ENCODE results near the gene NXN. TPM values are rescaled to one million over a fixed set of nuclear protein-coding genes. Genes with fewer than 3 reads are reported as not detected.

Gene NXN
- total RNA-seq, 1 donor from 2014 or later, result 177 TPM

DNA sequence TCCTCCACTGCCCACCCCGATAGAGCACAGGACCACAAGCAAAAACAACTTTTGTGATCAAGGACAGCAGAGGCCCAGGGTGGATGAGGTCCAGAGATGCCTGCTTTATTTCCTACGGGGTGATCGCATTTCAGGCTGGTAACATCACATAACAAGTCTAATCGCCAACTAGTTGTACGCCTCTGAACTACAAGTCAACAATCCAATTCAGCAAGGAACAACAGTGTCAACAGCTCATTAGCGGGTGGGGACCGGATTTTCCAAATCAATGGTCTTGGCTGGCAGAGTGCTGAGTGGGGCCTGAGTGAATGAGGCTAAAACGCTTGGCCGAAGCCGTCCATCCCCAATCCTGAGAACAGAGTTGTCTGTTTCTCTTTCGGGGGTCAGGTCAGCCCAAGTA lies 180.3 kb downstream of the NXN start:
- Mint-ChIP-seq H3K4me3 (ENCODE audit: unreplicated experiment) (no peak overlapping the region), H3K4me1 (ENCODE audit: low read depth, unreplicated experiment) (peaks cover 28% of the 10 kb centered on the region), H3K9me3 (ENCODE audit: unreplicated experiment) (peaks cover 19% of the 10 kb centered on the region), H3K36me3 (ENCODE audit: unreplicated experiment) (no peaks in the 10 kb centered on the region), H3K27ac (ENCODE audit: unreplicated experiment) (peak overlapping the region; percentile 43), H3K27me3 (ENCODE audit: unreplicated experiment) (peaks cover 16% of the 10 kb centered on the region)
- TF ChIP-seq, protein P1, sequence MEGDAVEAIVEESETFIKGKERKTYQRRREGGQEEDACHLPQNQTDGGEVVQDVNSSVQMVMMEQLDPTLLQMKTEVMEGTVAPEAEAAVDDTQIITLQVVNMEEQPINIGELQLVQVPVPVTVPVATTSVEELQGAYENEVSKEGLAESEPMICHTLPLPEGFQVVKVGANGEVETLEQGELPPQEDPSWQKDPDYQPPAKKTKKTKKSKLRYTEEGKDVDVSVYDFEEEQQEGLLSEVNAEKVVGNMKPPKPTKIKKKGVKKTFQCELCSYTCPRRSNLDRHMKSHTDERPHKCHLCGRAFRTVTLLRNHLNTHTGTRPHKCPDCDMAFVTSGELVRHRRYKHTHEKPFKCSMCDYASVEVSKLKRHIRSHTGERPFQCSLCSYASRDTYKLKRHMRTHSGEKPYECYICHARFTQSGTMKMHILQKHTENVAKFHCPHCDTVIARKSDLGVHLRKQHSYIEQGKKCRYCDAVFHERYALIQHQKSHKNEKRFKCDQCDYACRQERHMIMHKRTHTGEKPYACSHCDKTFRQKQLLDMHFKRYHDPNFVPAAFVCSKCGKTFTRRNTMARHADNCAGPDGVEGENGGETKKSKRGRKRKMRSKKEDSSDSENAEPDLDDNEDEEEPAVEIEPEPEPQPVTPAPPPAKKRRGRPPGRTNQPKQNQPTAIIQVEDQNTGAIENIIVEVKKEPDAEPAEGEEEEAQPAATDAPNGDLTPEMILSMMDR (IDR thresholded peaks at IDR 0.05; ENCODE audit: partially characterized antibody, unreplicated experiment), result no peak
- no peak for DNase-seq

DNA sequence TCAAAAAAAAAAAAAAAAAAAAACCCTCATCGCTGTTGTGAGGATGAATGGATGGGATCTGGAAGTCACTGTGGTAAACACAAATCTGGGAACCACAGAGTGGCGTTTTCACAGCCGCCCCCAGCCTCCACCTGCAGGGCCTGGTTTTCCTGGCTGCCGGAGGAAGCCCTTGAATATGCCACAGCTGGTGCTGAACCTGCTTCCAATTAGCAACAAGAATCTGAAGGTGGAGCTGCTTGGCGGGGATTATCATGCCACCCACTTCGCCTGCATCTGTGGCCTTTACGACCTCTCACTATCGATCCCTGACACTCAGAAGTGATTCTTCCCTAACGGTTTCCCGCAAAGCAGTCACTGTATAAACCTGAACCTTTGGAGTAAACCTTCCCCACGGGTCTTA lies 181.3 kb downstream of the NXN start:
- TF ChIP-seq, protein P1 (IDR thresholded peaks at IDR 0.05; ENCODE audit: partially characterized antibody, unreplicated experiment), result no peak
- H3K9me3 Mint-ChIP-seq (ENCODE audit: unreplicated experiment), result peaks cover 23% of the 10 kb centered on the region
- no peak overlapping the region for H3K4me3 Mint-ChIP-seq (ENCODE audit: unreplicated experiment)
- H3K27ac Mint-ChIP-seq (ENCODE audit: unreplicated experiment), result no peak overlapping the region
- H3K4me1 Mint-ChIP-seq (ENCODE audit: low read depth, unreplicated experiment), result peaks cover 31% of the 10 kb centered on the region
- peaks cover 20% of the 10 kb centered on the region for H3K27me3 Mint-ChIP-seq (ENCODE audit: unreplicated experiment)
- no peaks in the 10 kb centered on the region for H3K36me3 Mint-ChIP-seq (ENCODE audit: unreplicated experiment)
- no peak for DNase-seq

DNA sequence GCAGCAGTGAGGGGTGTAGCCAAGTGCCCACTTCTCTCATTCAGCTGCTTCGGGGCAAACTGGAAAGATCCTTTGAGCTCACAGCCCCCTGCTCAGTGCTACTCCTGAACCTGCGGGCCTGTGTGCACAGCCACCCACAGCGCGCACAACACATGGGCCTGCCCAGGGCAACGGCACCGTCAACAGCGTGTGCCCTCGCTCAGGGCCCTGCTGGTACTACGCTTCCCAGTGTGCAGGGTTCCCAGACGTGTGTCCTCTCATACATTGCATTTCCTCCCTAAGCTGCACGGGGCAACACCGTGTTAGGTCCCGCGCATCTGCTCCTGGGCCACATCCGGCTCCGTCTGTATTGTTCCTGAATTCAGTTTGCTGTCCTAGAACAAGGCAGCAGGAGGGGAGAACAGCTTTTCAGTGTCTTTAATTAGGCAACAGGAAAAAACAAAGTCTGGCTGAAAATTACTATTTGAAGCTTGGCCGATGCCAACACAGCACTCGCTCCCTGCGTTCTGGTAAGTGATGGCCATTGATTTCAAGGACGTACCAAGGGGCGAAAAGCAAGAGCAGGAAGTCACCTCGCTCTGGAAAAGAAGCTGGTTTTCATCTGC lies 182.2 kb downstream of the NXN start:
- Mint-ChIP-seq H3K27me3 (ENCODE audit: unreplicated experiment) (peaks cover 20% of the 10 kb centered on the region), H3K9me3 (ENCODE audit: unreplicated experiment) (peaks cover 25% of the 10 kb centered on the region), H3K36me3 (ENCODE audit: unreplicated experiment) (no peaks in the 10 kb centered on the region), H3K27ac (ENCODE audit: unreplicated experiment) (peak overlapping the region; percentile 20), H3K4me1 (ENCODE audit: low read depth, unreplicated experiment) (peaks cover 33% of the 10 kb centered on the region), H3K4me3 (ENCODE audit: unreplicated experiment) (no peak overlapping the region)
- TF ChIP-seq, protein P1 (IDR thresholded peaks at IDR 0.05; ENCODE audit: partially characterized antibody, unreplicated experiment), result no peak
- no peak for DNase-seq

DNA sequence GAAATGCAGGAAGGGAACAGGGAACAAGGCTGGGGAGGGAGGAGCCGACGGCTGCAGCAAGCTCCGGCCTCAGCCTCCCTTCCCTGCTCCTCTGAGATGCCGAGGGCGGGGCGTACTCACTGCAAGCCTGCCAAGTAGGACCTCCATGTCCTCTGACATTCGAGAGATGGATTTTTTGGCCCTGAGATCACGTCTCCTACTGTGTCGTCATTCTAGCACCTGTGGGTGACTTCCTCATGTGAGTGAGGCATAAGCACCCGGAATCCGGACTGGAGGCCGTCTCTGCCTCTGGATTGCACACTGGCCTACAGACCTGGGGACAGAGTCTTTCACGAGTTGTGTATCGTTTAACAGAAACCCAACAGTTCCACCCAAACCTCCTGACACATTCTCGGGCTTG lies 183.0 kb downstream of the NXN start:
- DNase-seq, result no peak
- TF ChIP-seq, protein P1 (IDR thresholded peaks at IDR 0.05; ENCODE audit: partially characterized antibody, unreplicated experiment), result no peak
- Mint-ChIP-seq H3K4me3 (ENCODE audit: unreplicated experiment) (no peak overlapping the region), H3K4me1 (ENCODE audit: low read depth, unreplicated experiment) (peaks cover 40% of the 10 kb centered on the region), H3K9me3 (ENCODE audit: unreplicated experiment) (peaks cover 22% of the 10 kb centered on the region), H3K27ac (ENCODE audit: unreplicated experiment) (peak overlapping the region; percentile 59), H3K27me3 (ENCODE audit: unreplicated experiment) (peaks cover 18% of the 10 kb centered on the region), H3K36me3 (ENCODE audit: unreplicated experiment) (no peaks in the 10 kb centered on the region)

DNA sequence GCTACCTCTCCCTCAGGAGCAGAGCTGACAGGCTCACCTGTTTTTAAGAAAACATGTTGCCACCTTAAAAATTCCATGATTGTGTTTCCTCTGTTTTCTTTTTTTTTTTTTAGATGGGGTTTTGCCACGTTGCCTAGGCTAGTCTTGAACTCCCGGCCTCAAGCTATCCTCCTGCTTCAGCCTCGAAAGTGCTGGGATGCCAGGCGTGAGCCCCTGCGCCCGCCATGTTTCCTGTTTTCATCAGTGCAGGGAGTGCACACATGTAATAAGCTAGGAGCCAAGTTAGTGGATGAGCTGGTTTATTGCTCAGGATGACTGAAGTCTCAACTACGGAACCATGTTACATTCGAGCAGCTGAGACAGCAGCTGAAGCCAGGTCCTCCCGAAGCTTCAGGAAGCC lies 183.9 kb downstream of the NXN start:
- peak overlapping the region; percentile 20 for H3K4me3 Mint-ChIP-seq (ENCODE audit: unreplicated experiment)
- DNase-seq, result no peak
- no peaks in the 10 kb centered on the region for H3K36me3 Mint-ChIP-seq (ENCODE audit: unreplicated experiment)

More for the DNA sequence above, 183.9 kb downstream of the NXN start:
- peaks cover 13% of the 10 kb centered on the region for H3K27me3 Mint-ChIP-seq (ENCODE audit: unreplicated experiment)
- peak overlapping the region; percentile 97 for H3K27ac Mint-ChIP-seq (ENCODE audit: unreplicated experiment)
- H3K4me1 Mint-ChIP-seq (ENCODE audit: low read depth, unreplicated experiment), result peaks cover 40% of the 10 kb centered on the region
- peaks cover 28% of the 10 kb centered on the region for H3K9me3 Mint-ChIP-seq (ENCODE audit: unreplicated experiment)
- TF ChIP-seq, protein P1 (IDR thresholded peaks at IDR 0.05; ENCODE audit: partially characterized antibody, unreplicated experiment), result no peak

All from glutamatergic neuron (in vitro differentiated cells).